Subcutaneous adipose tissue (tissue), 4 donors: Measurements from ENCODE around the gene MYH7. TPM values are rescaled to one million over a fixed set of nuclear protein-coding genes. Genes with fewer than 3 reads are reported as not detected.

Experiments used
- total RNA-seq, 4 donors: library from RNA; depleted of rRNA; stranded (reverse); fragments of >200 nt; gene quantifications; one replicate each; pipeline ENCODE4 v1.1.0, GENCODE V29; 2016
- TF ChIP-seq, protein P1 (sequence below): fragments of 450-650 bp; IDR thresholded peaks from one replicate; pipeline ENCODE4 v1.5.1; 2016; ENCODE audit warnings: low read depth, mild to moderate bottlenecking, control low read depth, antibody characterized with exemption, moderate library complexity

The MYH7 gene
- total RNA-seq, 4 donors from 2014 or later: not detected

DNA sequence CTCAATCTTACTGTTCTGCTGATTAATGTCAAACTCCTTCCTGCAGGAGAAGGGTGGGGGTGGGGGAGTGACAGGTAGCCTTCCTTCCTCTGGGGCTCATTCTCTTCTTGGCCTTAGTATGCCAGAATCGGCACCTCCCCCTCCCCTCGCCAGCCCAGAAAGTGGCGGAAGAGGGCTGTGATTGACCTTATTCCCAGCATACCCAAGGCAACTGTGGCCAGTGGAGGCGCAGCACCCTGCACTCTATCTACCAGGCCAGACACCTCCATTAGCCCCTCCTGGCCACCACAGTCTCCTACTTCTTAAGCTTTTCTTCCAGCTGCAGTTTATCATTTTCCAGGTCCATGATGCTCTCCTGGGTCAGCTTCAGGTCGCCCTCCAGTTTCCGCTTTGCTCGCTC lies 42.8 kb downstream of the MYH7 start:
- TF ChIP-seq, protein P1, sequence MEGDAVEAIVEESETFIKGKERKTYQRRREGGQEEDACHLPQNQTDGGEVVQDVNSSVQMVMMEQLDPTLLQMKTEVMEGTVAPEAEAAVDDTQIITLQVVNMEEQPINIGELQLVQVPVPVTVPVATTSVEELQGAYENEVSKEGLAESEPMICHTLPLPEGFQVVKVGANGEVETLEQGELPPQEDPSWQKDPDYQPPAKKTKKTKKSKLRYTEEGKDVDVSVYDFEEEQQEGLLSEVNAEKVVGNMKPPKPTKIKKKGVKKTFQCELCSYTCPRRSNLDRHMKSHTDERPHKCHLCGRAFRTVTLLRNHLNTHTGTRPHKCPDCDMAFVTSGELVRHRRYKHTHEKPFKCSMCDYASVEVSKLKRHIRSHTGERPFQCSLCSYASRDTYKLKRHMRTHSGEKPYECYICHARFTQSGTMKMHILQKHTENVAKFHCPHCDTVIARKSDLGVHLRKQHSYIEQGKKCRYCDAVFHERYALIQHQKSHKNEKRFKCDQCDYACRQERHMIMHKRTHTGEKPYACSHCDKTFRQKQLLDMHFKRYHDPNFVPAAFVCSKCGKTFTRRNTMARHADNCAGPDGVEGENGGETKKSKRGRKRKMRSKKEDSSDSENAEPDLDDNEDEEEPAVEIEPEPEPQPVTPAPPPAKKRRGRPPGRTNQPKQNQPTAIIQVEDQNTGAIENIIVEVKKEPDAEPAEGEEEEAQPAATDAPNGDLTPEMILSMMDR: no peak

DNA sequence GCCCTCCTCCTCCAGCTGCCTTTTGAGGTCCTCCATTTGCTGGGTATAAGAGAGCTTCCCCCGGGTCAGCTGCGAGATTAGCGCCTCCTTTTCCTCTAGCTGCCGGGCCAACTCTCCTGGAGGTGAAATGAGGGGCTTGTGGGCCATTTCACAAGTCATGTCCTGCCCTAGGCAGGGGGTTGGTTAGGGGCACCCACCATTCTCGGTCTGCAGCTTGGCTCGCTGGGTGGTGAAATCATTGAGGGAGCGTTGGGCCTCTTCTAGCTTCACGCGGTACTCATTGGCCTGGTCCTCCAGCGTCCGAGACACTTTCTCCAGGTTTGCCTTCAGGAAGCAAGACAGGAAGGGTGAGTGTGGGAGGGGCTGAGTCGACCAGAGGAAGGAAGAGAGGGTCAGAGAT lies 46.1 kb downstream of the MYH7 start:
- TF ChIP-seq, protein P1: no peak

DNA sequence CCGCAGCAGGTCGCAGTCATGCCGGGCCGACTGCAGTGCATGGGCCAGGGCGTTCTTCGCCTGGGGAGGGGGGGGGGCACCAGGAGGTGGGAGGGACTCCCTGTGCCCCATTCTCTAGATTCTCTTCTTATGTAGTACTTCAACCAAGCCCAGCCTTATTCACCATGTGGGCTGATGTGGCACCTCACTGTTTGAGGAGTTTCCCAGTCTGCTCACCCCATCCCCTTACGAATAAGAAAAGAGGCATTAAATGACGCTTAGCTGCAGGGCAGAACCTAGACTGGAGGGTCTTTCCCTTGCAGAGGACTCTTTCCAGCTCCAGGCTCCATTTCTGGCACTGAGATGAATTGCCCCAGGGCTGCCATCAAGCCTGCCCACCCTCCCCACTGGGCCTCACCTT lies 46.5 kb downstream of the MYH7 start:
- TF ChIP-seq, protein P1: no peak

DNA sequence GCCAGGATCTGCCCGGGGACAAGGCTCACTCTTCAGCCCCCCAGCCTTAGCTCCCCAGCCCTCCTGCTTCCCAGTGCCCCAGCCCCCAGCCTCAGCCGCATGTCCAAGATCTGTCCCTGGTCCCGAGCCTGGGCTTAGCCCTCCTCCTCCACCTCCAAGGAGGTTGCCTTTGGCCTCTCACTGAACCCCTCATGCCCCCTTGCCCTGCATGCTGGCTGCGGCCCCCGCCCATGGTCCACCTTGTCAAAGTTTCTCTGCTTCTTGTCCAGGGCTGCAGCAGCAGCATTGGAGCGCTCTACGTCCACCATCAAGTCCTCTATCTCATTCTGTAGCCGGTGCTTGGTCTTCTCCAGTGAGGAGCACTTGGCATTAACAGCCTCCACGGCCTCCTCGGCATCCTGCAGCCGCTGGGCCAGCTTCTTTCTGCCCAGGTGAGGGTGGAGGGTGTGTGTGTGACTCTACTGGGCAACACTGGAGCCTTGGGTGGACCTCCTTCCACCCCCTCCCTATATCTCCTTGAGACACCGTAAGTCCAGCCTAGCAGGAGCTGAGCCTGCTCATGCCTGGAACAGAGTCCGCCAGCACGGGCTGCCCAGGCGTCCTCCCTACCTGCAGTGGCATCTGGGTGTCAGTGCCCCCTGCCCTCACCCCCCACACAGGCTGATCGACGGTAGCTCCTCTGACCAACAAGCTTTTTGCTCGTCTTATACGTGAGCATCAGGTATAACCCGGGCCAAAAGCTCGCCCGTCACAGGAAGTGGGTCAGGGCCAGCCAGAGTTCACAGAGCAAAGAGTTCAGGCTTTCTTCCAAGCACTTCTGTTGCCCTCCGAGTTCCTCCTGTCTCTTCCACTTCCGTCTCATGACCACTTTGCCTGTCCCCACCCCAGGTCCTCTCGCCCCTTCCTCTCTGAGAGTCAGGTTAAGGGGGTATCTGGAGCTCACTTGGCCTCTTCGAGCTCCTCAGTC lies 47.3 kb downstream of the MYH7 start:
- TF ChIP-seq, protein P1: no peak

DNA sequence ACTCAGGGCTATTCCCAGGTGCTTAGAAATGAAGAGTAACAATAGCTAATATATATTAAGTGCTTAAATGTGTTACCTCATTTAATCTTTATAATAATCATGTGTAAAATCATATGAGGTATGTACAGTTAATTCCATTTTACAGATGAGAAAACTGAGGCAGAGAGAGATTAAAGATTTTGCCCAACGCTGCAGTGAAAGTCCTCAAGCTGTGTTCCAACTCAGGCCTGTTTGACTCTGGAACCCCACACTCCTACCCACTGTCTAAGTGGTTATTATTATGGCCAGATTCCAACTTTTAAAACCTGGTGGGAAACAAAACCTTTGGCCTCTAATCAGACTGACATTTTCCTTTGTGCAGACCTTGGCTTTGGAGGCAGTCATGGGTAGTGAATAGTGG lies 48.5 kb downstream of the MYH7 start:
- TF ChIP-seq, protein P1: no peak

DNA sequence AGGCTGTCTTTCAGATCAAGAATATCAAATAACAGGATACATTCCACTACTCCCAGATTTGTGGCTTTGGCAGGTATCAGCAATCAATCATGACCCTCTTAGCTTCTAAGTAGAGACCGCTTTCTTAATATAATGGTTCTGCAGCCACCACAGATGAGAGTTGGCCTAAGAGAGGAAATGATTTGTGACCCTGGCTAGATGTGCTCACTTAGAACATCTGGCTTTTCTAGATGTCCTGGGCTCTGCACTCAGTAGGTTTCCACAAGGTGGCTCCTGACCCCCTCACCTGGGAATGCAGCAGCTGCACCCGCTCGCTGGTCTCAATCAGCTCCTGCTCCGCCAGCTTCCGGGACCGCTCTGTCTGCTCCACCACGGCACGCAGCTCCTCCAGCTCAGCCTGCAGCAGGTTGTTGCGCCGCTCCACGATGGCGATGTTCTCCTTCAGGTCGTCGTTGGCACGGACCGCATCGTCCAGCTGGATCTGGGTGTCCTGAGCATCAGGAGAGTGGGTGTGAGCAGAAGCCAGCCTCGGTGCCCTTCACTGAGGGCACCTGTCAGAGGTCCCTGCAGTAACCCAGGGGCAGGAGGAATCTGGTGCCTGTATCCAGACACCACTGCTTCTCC lies 49.7 kb downstream of the MYH7 start:
- TF ChIP-seq, protein P1: no peak

DNA sequence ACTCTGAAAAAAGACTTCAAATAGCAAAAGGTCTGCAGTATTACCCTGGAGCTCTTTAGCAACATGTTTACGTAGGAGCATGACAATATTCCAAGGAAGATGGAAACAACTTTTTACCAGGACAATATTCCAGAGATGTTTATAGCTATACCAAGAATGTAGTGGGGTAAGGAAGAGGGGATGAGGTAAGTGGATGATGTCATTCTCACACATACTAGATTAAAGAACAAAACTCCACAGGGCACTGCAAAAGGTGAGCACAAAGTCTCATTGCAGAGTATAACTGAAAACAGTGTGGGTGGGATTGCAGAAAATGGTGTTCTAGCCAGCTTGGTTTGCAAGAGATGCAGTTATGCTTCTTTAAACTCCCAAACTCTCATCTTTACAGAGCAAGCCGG lies 50.2 kb downstream of the MYH7 start:
- TF ChIP-seq, protein P1: no peak
